Measurements from ENCODE around the gene CD101. TPM values are rescaled to one million over a fixed set of nuclear protein-coding genes. Genes with fewer than 3 reads are reported as not detected.

CD101 gene
- total RNA-seq, 2 experiments from 2014 or later, result 2.1 to 2.2 TPM

DNA sequence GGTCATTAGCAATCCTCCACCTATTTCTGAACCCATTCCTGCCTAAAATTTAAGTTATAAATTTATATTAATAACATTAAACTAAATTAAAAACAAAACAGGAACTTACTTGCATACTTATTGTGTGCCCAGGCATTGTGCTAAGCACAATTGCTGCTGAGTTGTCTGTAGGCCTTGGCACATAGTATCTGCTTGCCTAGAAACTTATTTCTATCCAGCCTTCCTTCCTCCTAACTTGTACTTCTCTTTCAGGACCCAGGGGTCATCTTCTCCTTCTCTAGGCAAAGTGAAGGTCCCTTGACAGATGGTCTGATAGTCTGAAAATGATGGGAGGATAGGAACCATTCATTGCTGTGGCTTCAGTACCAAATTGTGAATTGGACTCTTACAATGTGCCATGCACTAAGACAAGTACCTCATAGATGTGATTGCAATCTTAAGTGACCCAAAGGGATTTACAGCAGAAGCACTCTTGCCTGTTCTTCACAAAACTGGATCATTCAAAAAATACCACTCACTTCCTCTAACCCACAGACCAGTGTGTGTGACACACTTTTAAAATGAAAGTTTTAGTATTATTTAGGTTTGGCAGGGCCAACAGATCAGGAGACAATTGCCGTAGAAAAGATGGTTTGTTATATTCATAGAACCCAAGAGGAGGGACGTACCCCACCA lies 10.3 kb upstream of the CD101 start:
- Mint-ChIP-seq H3K9me3 (no peaks in the 10 kb centered on the region), H3K4me1 (ENCODE audit: low read depth) (peaks cover 58% of the 10 kb centered on the region), H3K4me3 (peak overlapping the region; percentile 36), H3K36me3 (ENCODE audit: low read depth) (no peaks in the 10 kb centered on the region), H3K27me3 (no peaks in the 10 kb centered on the region), H3K27ac (peak overlapping the region; percentile 32)
- ATAC-seq (ENCODE audit: poor library complexity), result no peak
- CTCF ChIA-PET, result no interaction called here
- no peaks in the 10 kb centered on the region for H3K9me3 ChIP-seq (ENCODE audit: control insufficient read depth in 1 of 2, insufficient read depth in 1 of 2, low read length in 2 of 2)
- no peak overlapping the region for H3K4me3 ChIP-seq (ENCODE audit: low read length)
- H3K36me3 ChIP-seq (ENCODE audit: insufficient read depth, low read length), result no peaks in the 10 kb centered on the region
- peaks cover 40% of the 10 kb centered on the region for H3K4me1 ChIP-seq (ENCODE audit: insufficient read depth, low read length)
- no peaks in the 10 kb centered on the region for H3K27me3 ChIP-seq (ENCODE audit: control insufficient read depth in 1 of 2, insufficient read depth in 2 of 2, low read length in 2 of 2)
- no peak for TF ChIP-seq CTCF (IDR thresholded peaks at IDR 0.05)
- no peak overlapping the region for H3K27ac ChIP-seq (ENCODE audit: low read depth in 1 of 2, low read length in 2 of 2)
- DNase-seq, result no peak
- POLR2A ChIA-PET, result interaction anchor here (0.9 kb wide), 1 partner anchor 69 kb away, joined by 3 read pairs; the partner anchor contains the start of gene TTF2
- intact Hi-C loops (cut with DNase I, micrococcal nuclease), result no loop called here

DNA sequence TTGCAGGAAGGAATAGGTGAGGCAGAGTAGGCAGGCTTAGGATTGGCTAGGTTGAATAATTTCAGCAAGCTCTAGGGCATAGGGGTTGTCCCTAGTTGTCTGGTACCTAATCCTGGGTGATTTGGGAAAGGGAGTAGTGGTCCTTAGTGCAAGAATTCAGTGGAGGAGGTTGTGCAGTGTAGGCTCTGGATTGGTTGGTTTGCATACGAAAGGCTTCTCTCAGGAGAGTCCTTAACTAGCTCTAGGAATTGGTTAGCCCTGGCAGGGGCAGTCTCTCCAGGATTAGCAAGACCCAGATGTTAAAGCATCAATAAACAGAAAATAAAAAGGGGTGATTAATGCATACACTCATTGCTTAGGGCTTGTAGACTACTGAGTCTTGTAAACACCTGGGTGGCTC lies 9.6 kb upstream of the CD101 start:
- Histone ChIP-seq H3K36me3 (ENCODE audit: insufficient read depth, low read length) (no peaks in the 10 kb centered on the region), H3K4me1 (ENCODE audit: insufficient read depth, low read length) (peaks cover 34% of the 10 kb centered on the region), H3K27ac (ENCODE audit: low read depth in 1 of 2, low read length in 2 of 2) (no peak overlapping the region), H3K4me3 (ENCODE audit: low read length) (no peak overlapping the region), H3K27me3 (ENCODE audit: control insufficient read depth in 1 of 2, insufficient read depth in 2 of 2, low read length in 2 of 2) (no peaks in the 10 kb centered on the region), H3K9me3 (ENCODE audit: control insufficient read depth in 1 of 2, insufficient read depth in 1 of 2, low read length in 2 of 2) (no peaks in the 10 kb centered on the region)
- TF ChIP-seq CTCF (IDR thresholded peaks at IDR 0.05), result no peak
- POLR2A ChIA-PET, result interaction anchor here (0.9 kb wide), 1 partner anchor 68 kb away, joined by 3 read pairs; the partner anchor contains the start of gene TTF2
- CTCF ChIA-PET, result no interaction called here
- intact Hi-C loops (cut with DNase I, micrococcal nuclease), result no loop called here
- no peak for DNase-seq
- Mint-ChIP-seq H3K27me3 (no peaks in the 10 kb centered on the region), H3K9me3 (no peaks in the 10 kb centered on the region), H3K4me1 (ENCODE audit: low read depth) (peaks cover 51% of the 10 kb centered on the region), H3K27ac (peak overlapping the region; percentile 32), H3K36me3 (ENCODE audit: low read depth) (no peaks in the 10 kb centered on the region), H3K4me3 (peak overlapping the region; percentile 36)
- ATAC-seq (ENCODE audit: poor library complexity), result no peak

- H3K9me3 ChIP-seq (ENCODE audit: control insufficient read depth in 1 of 2, insufficient read depth in 1 of 2, low read length in 2 of 2), result no peaks in the 10 kb centered on the region
- no peaks in the 10 kb centered on the region for H3K36me3 Mint-ChIP-seq (ENCODE audit: low read depth)
- H3K4me3 ChIP-seq (ENCODE audit: low read length), result no peak overlapping the region
- intact Hi-C loops (cut with DNase I, micrococcal nuclease), result no loop called here
- H3K36me3 ChIP-seq (ENCODE audit: insufficient read depth, low read length), result no peaks in the 10 kb centered on the region
- POLR2A ChIA-PET, result no interaction called here
- H3K4me3 Mint-ChIP-seq, result no peak overlapping the region
- ATAC-seq (ENCODE audit: poor library complexity) (no peak), DNase-seq (no peak)
- no peak overlapping the region for H3K27ac ChIP-seq (ENCODE audit: low read depth in 1 of 2, low read length in 2 of 2)
- H3K27ac Mint-ChIP-seq, result no peak overlapping the region
- H3K4me1 ChIP-seq (ENCODE audit: insufficient read depth, low read length), result peaks cover 21% of the 10 kb centered on the region
- no peaks in the 10 kb centered on the region for H3K9me3 Mint-ChIP-seq
- H3K4me1 Mint-ChIP-seq (ENCODE audit: low read depth), result peaks cover 38% of the 10 kb centered on the region
- H3K27me3 Mint-ChIP-seq, result no peaks in the 10 kb centered on the region
- no peaks in the 10 kb centered on the region for H3K27me3 ChIP-seq (ENCODE audit: control insufficient read depth in 1 of 2, insufficient read depth in 2 of 2, low read length in 2 of 2)
- CTCF ChIA-PET, result no interaction called here
- no peak for TF ChIP-seq CTCF (IDR thresholded peaks at IDR 0.05)
Observed at GRCh38 chr1:116993286-116993685, 8.3 kb upstream of the CD101 start.
